GM23338 (cell line): ENCODE measurements around the gene ANTXR2.

ENCODE experiments used
- EZH2 ChIP-seq: fragments of 200-600 bp; sonication (generic); IDR thresholded peaks from one replicate; pipeline ENCODE4 v1.8.0; 2017; ENCODE audit warnings: antibody characterized with exemption, mild to moderate bottlenecking, low read depth; ENCODE audit not compliant: unreplicated experiment
- POLR2AphosphoS5 ChIP-seq: IDR thresholded peaks from 2 replicates; pipeline ENCODE4 v1.6.1; 2016; ENCODE audit warnings: antibody characterized with exemption, low read depth
- STAT1 ChIP-seq: IDR thresholded peaks from one replicate; pipeline ENCODE4 v1.6.1; 2016; ENCODE audit warnings: antibody characterized with exemption; ENCODE audit not compliant: unreplicated experiment
- ZNF331 ChIP-seq: fragments of 250-450 bp; sonication (Bioruptor Pico); IDR thresholded peaks from 2 replicates; pipeline ENCODE4 v1.5.0; 2020; ENCODE audit warnings: low read depth, mild to moderate bottlenecking, moderate library complexity
- TF ChIP-seq, protein P1 (sequence below), 2 experiments: fragments of 200-600 bp in 1 of 2; sonication (generic) in 1 of 2; conservative IDR thresholded peaks; 2 replicates each; pipeline versions ENCODE4 v1.5.1 to v1.6.1; 2016 to 2017; ENCODE audit warnings: antibody characterized with exemption in 2 of 2, low read depth in 2 of 2, mild to moderate bottlenecking in 2 of 2, moderate library complexity in 1 of 2
- TF ChIP-seq, protein P2 (sequence below): fragments of 250-450 bp; sonication (Bioruptor Pico); IDR thresholded peaks from 2 replicates; pipeline ENCODE4 v1.5.0; 2020; ENCODE audit warnings: mild to moderate bottlenecking, moderate library complexity
- TF ChIP-seq, protein P3 (sequence below): IDR thresholded peaks from one replicate; pipeline ENCODE4 v1.6.1; 2018; ENCODE audit warnings: antibody characterized with exemption; ENCODE audit not compliant: unreplicated experiment

DNA sequence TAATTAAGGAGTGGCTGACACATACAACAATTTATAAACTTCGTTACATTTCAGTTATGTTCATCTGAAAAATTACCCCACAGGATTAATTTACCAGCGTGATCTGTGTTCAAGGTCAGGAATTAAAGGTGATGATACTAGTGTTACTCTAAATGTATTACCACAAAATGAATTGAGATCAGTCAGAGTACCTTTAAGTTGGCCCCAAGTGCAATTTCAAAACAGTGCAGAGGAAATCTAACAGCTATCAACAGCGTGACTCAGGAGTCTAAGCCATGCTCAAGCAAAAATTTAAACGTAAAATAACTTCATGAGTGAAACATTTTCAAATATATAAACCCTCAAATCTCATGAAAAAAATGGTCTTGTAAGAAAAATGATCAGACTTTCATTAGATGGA is 18.7 kb downstream of the ANTXR2 start:
- TF ChIP-seq, protein P1, sequence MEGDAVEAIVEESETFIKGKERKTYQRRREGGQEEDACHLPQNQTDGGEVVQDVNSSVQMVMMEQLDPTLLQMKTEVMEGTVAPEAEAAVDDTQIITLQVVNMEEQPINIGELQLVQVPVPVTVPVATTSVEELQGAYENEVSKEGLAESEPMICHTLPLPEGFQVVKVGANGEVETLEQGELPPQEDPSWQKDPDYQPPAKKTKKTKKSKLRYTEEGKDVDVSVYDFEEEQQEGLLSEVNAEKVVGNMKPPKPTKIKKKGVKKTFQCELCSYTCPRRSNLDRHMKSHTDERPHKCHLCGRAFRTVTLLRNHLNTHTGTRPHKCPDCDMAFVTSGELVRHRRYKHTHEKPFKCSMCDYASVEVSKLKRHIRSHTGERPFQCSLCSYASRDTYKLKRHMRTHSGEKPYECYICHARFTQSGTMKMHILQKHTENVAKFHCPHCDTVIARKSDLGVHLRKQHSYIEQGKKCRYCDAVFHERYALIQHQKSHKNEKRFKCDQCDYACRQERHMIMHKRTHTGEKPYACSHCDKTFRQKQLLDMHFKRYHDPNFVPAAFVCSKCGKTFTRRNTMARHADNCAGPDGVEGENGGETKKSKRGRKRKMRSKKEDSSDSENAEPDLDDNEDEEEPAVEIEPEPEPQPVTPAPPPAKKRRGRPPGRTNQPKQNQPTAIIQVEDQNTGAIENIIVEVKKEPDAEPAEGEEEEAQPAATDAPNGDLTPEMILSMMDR (conservative IDR thresholded peaks at IDR 0.05; ENCODE audit: low read depth in 2 of 2), result no peak
- TF ChIP-seq EZH2 (no peak), POLR2AphosphoS5 (no peak), ZNF331 (CRISPR knock-in tag) (no peak), STAT1 (no peak)
- TF ChIP-seq, protein P2, sequence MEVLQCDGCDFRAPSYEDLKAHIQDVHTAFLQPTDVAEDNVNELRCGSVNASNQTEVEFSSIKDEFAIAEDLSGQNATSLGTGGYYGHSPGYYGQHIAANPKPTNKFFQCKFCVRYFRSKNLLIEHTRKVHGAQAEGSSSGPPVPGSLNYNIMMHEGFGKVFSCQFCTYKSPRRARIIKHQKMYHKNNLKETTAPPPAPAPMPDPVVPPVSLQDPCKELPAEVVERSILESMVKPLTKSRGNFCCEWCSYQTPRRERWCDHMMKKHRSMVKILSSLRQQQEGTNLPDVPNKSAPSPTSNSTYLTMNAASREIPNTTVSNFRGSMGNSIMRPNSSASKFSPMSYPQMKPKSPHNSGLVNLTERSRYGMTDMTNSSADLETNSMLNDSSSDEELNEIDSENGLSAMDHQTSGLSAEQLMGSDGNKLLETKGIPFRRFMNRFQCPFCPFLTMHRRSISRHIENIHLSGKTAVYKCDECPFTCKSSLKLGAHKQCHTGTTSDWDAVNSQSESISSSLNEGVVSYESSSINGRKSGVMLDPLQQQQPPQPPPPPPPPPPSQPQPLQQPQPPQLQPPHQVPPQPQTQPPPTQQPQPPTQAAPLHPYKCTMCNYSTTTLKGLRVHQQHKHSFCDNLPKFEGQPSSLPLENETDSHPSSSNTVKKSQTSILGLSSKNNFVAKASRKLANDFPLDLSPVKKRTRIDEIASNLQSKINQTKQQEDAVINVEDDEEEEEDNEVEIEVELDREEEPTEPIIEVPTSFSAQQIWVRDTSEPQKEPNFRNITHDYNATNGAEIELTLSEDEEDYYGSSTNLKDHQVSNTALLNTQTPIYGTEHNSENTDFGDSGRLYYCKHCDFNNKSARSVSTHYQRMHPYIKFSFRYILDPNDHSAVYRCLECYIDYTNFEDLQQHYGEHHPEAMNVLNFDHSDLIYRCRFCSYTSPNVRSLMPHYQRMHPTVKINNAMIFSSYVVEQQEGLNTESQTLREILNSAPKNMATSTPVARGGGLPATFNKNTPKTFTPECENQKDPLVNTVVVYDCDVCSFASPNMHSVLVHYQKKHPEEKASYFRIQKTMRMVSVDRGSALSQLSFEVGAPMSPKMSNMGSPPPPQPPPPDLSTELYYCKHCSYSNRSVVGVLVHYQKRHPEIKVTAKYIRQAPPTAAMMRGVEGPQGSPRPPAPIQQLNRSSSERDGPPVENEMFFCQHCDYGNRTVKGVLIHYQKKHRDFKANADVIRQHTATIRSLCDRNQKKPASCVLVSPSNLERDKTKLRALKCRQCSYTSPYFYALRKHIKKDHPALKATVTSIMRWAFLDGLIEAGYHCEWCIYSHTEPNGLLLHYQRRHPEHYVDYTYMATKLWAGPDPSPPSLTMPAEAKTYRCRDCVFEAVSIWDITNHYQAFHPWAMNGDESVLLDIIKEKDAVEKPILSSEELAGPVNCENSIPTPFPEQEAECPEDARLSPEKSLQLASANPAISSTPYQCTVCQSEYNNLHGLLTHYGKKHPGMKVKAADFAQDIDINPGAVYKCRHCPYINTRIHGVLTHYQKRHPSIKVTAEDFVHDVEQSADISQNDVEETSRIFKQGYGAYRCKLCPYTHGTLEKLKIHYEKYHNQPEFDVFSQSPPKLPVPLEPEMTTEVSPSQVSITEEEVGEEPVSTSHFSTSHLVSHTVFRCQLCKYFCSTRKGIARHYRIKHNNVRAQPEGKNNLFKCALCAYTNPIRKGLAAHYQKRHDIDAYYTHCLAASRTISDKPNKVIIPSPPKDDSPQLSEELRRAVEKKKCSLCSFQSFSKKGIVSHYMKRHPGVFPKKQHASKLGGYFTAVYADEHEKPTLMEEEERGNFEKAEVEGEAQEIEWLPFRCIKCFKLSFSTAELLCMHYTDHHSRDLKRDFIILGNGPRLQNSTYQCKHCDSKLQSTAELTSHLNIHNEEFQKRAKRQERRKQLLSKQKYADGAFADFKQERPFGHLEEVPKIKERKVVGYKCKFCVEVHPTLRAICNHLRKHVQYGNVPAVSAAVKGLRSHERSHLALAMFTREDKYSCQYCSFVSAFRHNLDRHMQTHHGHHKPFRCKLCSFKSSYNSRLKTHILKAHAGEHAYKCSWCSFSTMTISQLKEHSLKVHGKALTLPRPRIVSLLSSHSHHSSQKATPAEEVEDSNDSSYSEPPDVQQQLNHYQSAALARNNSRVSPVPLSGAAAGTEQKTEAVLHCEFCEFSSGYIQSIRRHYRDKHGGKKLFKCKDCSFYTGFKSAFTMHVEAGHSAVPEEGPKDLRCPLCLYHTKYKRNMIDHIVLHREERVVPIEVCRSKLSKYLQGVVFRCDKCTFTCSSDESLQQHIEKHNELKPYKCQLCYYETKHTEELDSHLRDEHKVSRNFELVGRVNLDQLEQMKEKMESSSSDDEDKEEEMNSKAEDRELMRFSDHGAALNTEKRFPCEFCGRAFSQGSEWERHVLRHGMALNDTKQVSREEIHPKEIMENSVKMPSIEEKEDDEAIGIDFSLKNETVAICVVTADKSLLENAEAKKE (CRISPR knock-in tag), result no peak
- TF ChIP-seq, protein P3, sequence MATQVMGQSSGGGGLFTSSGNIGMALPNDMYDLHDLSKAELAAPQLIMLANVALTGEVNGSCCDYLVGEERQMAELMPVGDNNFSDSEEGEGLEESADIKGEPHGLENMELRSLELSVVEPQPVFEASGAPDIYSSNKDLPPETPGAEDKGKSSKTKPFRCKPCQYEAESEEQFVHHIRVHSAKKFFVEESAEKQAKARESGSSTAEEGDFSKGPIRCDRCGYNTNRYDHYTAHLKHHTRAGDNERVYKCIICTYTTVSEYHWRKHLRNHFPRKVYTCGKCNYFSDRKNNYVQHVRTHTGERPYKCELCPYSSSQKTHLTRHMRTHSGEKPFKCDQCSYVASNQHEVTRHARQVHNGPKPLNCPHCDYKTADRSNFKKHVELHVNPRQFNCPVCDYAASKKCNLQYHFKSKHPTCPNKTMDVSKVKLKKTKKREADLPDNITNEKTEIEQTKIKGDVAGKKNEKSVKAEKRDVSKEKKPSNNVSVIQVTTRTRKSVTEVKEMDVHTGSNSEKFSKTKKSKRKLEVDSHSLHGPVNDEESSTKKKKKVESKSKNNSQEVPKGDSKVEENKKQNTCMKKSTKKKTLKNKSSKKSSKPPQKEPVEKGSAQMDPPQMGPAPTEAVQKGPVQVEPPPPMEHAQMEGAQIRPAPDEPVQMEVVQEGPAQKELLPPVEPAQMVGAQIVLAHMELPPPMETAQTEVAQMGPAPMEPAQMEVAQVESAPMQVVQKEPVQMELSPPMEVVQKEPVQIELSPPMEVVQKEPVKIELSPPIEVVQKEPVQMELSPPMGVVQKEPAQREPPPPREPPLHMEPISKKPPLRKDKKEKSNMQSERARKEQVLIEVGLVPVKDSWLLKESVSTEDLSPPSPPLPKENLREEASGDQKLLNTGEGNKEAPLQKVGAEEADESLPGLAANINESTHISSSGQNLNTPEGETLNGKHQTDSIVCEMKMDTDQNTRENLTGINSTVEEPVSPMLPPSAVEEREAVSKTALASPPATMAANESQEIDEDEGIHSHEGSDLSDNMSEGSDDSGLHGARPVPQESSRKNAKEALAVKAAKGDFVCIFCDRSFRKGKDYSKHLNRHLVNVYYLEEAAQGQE, result no peak
